ENCODE measurements around the gene B3GAT3. TPM values are rescaled to one million over a fixed set of nuclear protein-coding genes. Genes with fewer than 3 reads are reported as not detected.
A peak's percentile ranks its signal among the peaks of the same experiment; 100 is the strongest.

The B3GAT3 gene
- total and polyA plus RNA-seq, 12 donors: 5.9 to 83.3 (median 35.6) TPM

GRCh38 chr11:62646825-62647608 is 25.2 kb upstream of the B3GAT3 start:
- peak in 1 of 7 donors; percentile 26 for DNase-seq
- intact Hi-C loops (cut with DNase I): no loop called here
- Histone ChIP-seq H3K4me1 (replicated peaks in 1 of 2) (peaks cover 14 to 30% of the 10 kb centered on the region in 2 donors), H3K36me3 (replicated peaks in 1 of 2) (peaks cover 0 to 34% of the 10 kb centered on the region in 2 donors), H3K27me3 (no peaks in the 10 kb centered on the region), H3K27ac (peak overlapping the region in 2 of 5 donors; percentile 57 to 95), H3K9me3 (replicated peaks in 1 of 3) (no peaks in the 10 kb centered on the region), H3K4me3 (no peak overlapping the region)
- TF ChIP-seq POLR2A (IDR thresholded peaks at IDR 0.05): no peak
- TF ChIP-seq, protein P1, sequence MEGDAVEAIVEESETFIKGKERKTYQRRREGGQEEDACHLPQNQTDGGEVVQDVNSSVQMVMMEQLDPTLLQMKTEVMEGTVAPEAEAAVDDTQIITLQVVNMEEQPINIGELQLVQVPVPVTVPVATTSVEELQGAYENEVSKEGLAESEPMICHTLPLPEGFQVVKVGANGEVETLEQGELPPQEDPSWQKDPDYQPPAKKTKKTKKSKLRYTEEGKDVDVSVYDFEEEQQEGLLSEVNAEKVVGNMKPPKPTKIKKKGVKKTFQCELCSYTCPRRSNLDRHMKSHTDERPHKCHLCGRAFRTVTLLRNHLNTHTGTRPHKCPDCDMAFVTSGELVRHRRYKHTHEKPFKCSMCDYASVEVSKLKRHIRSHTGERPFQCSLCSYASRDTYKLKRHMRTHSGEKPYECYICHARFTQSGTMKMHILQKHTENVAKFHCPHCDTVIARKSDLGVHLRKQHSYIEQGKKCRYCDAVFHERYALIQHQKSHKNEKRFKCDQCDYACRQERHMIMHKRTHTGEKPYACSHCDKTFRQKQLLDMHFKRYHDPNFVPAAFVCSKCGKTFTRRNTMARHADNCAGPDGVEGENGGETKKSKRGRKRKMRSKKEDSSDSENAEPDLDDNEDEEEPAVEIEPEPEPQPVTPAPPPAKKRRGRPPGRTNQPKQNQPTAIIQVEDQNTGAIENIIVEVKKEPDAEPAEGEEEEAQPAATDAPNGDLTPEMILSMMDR (IDR thresholded peaks at IDR 0.05): no peak
- 39 to 60% (median 46%) methylated on average over 20 to 32 of the region's 32 CpGs for WGBS, 4 donors

DNA sequence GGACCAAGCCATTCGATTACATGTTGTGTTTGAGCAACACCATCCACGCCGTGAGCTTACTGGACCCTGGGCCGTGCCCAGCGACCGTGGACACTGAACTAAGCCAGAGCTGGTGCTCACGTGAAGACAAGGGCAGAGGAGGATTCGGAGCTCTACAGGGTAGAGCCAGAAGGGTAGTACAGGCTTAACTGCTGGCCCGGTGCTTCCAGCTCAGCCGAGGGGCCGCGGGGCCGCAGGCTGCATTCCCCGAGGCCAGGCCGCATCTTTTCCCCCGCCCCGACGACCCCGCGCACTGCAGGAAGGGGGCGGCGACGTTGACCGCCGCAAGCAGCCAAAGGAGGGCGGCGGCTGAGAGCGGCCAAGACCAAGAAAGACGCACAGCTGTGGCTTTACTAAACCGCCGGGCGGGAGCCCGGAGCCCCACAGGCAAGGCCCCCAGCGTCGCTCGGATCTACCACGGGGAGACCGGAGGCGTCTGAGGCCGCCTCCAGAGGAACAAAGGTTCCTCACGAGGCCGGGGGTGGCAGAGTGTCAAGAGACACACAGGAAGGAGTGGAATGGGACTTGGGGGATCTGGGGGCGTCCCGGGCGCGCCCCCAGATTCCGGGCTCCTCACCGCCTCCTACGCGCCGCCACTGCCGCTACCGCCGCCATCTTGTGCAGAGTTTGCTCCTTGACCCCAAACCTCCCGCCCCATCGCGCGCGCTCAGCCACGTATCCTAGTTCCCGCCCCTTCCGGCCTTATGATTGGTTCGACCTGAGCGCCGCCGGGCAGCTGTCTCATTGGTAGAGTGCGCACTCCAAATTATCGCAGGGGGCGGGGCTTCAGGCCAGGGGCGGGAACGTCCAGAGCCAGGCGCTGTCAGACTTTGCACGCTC is 24.4 kb upstream of the B3GAT3 start, which contains the start of gene GANAB:
GANAB (minus strand) TSS at position 668 of the 879 bp plus-strand sequence; CDS start at position 654, 14 bp downstream.
- TF ChIP-seq, protein P1 (IDR thresholded peaks at IDR 0.05): peak in 1 of 6 experiments; percentile 3
- peak; percentile 77 to 88 for TF ChIP-seq POLR2A (IDR thresholded peaks at IDR 0.05)
- intact Hi-C loops (cut with DNase I): no loop called here
- Histone ChIP-seq H3K9me3 (replicated peaks in 1 of 3) (no peaks in the 10 kb centered on the region), H3K4me1 (replicated peaks in 1 of 2) (peaks cover 11 to 23% of the 10 kb centered on the region in 2 donors), H3K27ac (peak within 1 kb of the TSS; percentile 82 to 95 (median 90)), H3K27me3 (no peaks in the 10 kb centered on the region), H3K4me3 (peak within 1 kb of the TSS; percentile 75 to 98 (median 85)), H3K36me3 (replicated peaks in 1 of 2) (peaks cover 0 to 34% of the 10 kb centered on the region in 2 donors)
- whole genome bisulfite sequencing, 4 donors: 0% methylated on average over 28 to 73 of the region's 73 CpGs
- DNase-seq: peak; percentile 99 to 100 (median 100)

DNA sequence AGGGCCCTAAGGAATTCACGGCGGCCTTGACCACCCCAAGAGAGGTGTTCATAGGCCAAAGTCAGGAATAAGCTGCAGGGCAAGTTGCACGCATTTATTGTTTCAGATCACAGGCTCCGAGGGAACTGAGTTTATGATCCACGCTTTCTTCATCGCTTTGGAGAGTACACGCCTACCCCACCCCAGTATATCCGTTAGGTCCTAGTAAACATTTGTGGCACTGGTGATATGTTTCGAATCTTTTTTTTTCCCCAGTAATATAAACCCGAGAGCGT is 23.8 kb upstream of the B3GAT3 start:
- TF ChIP-seq, protein P1 (IDR thresholded peaks at IDR 0.05): no peak
- TF ChIP-seq POLR2A (IDR thresholded peaks at IDR 0.05): no peak
- peaks cover 11 to 23% of the 10 kb centered on the region in 2 donors for H3K4me1 ChIP-seq (replicated peaks in 1 of 2)
- H3K27ac ChIP-seq: peak overlapping the region in 4 of 5 donors; percentile 90 to 95 (median 92)
- peak overlapping the region in 3 of 4 donors; percentile 75 to 91 (median 79) for H3K4me3 ChIP-seq
- DNase-seq: no peak
- no peaks in the 10 kb centered on the region for H3K9me3 ChIP-seq (replicated peaks in 1 of 3)
- intact Hi-C loops (cut with DNase I): no loop called here
- H3K27me3 ChIP-seq: no peaks in the 10 kb centered on the region
- peaks cover 0 to 34% of the 10 kb centered on the region in 2 donors for H3K36me3 ChIP-seq (replicated peaks in 1 of 2)
- 10 to 17% (median 13%) methylated on average over 11 of the region's 11 CpGs for WGBS, 4 donors

DNA sequence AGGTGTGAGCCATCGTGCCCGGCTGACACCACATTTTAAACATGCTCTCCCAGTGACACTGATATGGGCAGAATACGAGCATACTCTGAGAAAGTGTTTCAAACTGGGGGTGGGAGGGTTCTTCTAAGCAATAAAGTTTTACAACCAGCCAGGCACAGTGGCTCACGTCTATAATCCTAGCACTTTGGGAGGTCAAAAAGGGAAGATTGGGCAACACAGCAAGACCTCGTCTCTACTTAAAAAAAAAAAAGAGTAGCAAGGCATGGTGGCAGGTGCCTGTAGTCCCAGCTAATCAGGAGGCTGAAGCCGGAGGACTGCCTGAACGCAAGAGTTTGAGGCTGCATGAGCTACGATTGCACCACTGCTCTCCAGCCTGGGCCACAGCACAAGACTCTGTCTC is 22.4 kb upstream of the B3GAT3 start:
- peaks cover 0 to 35% of the 10 kb centered on the region in 2 donors for H3K36me3 ChIP-seq (replicated peaks in 1 of 2)
- no peak overlapping the region for H3K4me3 ChIP-seq
- H3K27ac ChIP-seq: no peak overlapping the region
- H3K9me3 ChIP-seq (replicated peaks in 1 of 3): no peaks in the 10 kb centered on the region
- WGBS, 4 donors: 79 to 85% (median 81%) methylated on average over 8 of the region's 8 CpGs
- TF ChIP-seq POLR2A (IDR thresholded peaks at IDR 0.05): no peak
- TF ChIP-seq, protein P1 (IDR thresholded peaks at IDR 0.05): no peak
- H3K27me3 ChIP-seq: no peaks in the 10 kb centered on the region
- DNase-seq: no peak
- intact Hi-C loops (cut with DNase I): no loop called here
- H3K4me1 ChIP-seq (replicated peaks in 1 of 2): peaks cover 11 to 23% of the 10 kb centered on the region in 2 donors
